IPS-NIHi11 (cell line): ENCODE results near the gene L2HGDH.
A peak's percentile ranks its signal among the peaks of the same experiment; 100 is the strongest.

ENCODE experiments used
- DNase-seq: peaks from one replicate; pipeline ENCODE4 v3.0.0; 2012; ENCODE audit warnings: mixed read lengths, low spot score

The L2HGDH gene

GRCh38 chr14:50288146-50288545 is 23.9 kb downstream of the L2HGDH start:
- DNase-seq: no peak

- no peak for DNase-seq
These were observed 26.2 kb downstream of the L2HGDH start for GRCh38 chr14:50285861-50286260.

- DNase-seq: no peak
These were observed 39.5 kb downstream of the L2HGDH start for GRCh38 chr14:50272498-50272897.

- DNase-seq: no peak
These were observed 41.1 kb downstream of the L2HGDH start for GRCh38 chr14:50270932-50271331.

- no peak for DNase-seq
These were observed 47.0 kb downstream of the L2HGDH start for GRCh38 chr14:50265029-50265428.

GRCh38 chr14:50263321-50263720 is 48.7 kb downstream of the L2HGDH start:
- DNase-seq: no peak

GRCh38 chr14:50262865-50263264 is 49.2 kb downstream of the L2HGDH start:
- no peak for DNase-seq

GRCh38 chr14:50260511-50260910 is 51.5 kb downstream of the L2HGDH start:
- DNase-seq: peak; percentile 14

- no peak for DNase-seq
These were observed 52.0 kb downstream of the L2HGDH start for GRCh38 chr14:50260072-50260471.

GRCh38 chr14:50257732-50258131 is 54.3 kb downstream of the L2HGDH start:
- DNase-seq: no peak

- no peak for DNase-seq
These were observed 57.8 kb downstream of the L2HGDH start for GRCh38 chr14:50254248-50254647.

- no peak for DNase-seq
These were observed 62.8 kb downstream of the L2HGDH start for GRCh38 chr14:50249136-50249775.

GRCh38 chr14:50247245-50247644 is 64.8 kb downstream of the L2HGDH start:
- DNase-seq: no peak

- no peak for DNase-seq
These were observed 69.3 kb downstream of the L2HGDH start for GRCh38 chr14:50242566-50243310.

- no peak for DNase-seq
These were observed 69.9 kb downstream of the L2HGDH start for GRCh38 chr14:50242096-50242495.

- no peak for DNase-seq
These were observed 74.6 kb downstream of the L2HGDH start for GRCh38 chr14:50237427-50237826.

GRCh38 chr14:50233951-50234250 is 78.1 kb downstream of the L2HGDH start:
- no peak for DNase-seq

GRCh38 chr14:50233166-50233950 is 78.7 kb downstream of the L2HGDH start:
- no peak for DNase-seq

- DNase-seq: peak; percentile 26
These were observed 79.8 kb downstream of the L2HGDH start for GRCh38 chr14:50232276-50232642.

GRCh38 chr14:50231475-50232275 is 80.4 kb downstream of the L2HGDH start, which contains the start of gene SOS2:
Gene SOS2 (minus strand): TSS chr14:50231578. CDS start chr14:50231283, 295 bp downstream.
- peak; percentile 94 for DNase-seq

GRCh38 chr14:50230701-50231474 is 81.1 kb downstream of the L2HGDH start:
- no peak for DNase-seq

GRCh38 chr14:50230401-50230700 is 81.7 kb downstream of the L2HGDH start:
- no peak for DNase-seq
